ENCODE results near the gene CNIH2.
"Not testable (repeated sequence)": the region's sequence is repeated elsewhere in the genome, so short reads cannot be mapped to it uniquely, and the experiment has no call there.

Gene CNIH2

GRCh38 chr11:66277471-66278362, at the start of gene CNIH2:
CNIH2 (plus strand) TSS chr11:66278175; CDS start chr11:66278457, 282 bp downstream.
- no peak for DNase-seq

- DNase-seq, result no peak
Observed at GRCh38 chr11:66228521-66228920, 49.5 kb upstream of the CNIH2 start.

GRCh38 chr11:66230156-66230555, 47.8 kb upstream of the CNIH2 start:
- DNase-seq, result no peak

GRCh38 chr11:66230978-66231377, 47.0 kb upstream of the CNIH2 start:
- DNase-seq, result no peak

- DNase-seq, result no peak
Observed at GRCh38 chr11:66231561-66231960, 46.4 kb upstream of the CNIH2 start.

GRCh38 chr11:66232769-66233168, 45.2 kb upstream of the CNIH2 start:
- DNase-seq, result no peak

GRCh38 chr11:66233301-66233700, 44.7 kb upstream of the CNIH2 start:
- DNase-seq, result no peak

- DNase-seq, result no peak
Observed at GRCh38 chr11:66235141-66235540, 42.8 kb upstream of the CNIH2 start.

- no peak for DNase-seq
Observed at GRCh38 chr11:66237867-66238266, 40.1 kb upstream of the CNIH2 start.

GRCh38 chr11:66238786-66239413, 39.1 kb upstream of the CNIH2 start:
- no peak for DNase-seq

- DNase-seq, result no peak
Observed at GRCh38 chr11:66239511-66239910, 38.5 kb upstream of the CNIH2 start.

GRCh38 chr11:66239998-66240780, 37.8 kb upstream of the CNIH2 start:
- no peak for DNase-seq

GRCh38 chr11:66240781-66241136, 37.2 kb upstream of the CNIH2 start:
- no peak for DNase-seq

- no peak for DNase-seq
Observed at GRCh38 chr11:66242095-66242765, 35.7 kb upstream of the CNIH2 start.

- no peak for DNase-seq
Observed at GRCh38 chr11:66243782-66244535, 34.0 kb upstream of the CNIH2 start.

- DNase-seq, result no peak
Observed at GRCh38 chr11:66247295-66247694, 30.7 kb upstream of the CNIH2 start.

GRCh38 chr11:66247801-66248200, 30.2 kb upstream of the CNIH2 start:
- DNase-seq, result no peak

- no peak for DNase-seq
Observed at GRCh38 chr11:66248903-66249302, 29.1 kb upstream of the CNIH2 start.

- no peak for DNase-seq
Observed at GRCh38 chr11:66251809-66252208, 26.2 kb upstream of the CNIH2 start.

- not testable (repeated sequence) for DNase-seq
Observed at GRCh38 chr11:66253081-66253480, 24.9 kb upstream of the CNIH2 start.

- no peak for DNase-seq
Observed at GRCh38 chr11:66258473-66258893, 19.5 kb upstream of the CNIH2 start.

- DNase-seq, result no peak
Observed at GRCh38 chr11:66259225-66259624, 18.8 kb upstream of the CNIH2 start.
